KOPT-K1 (cell line): ENCODE measurements around the gene AGAP5.
"Not testable (repeated sequence)": the region's sequence is repeated elsewhere in the genome, so short reads cannot be mapped to it uniquely, and the experiment has no call there.

Source experiments
- H3K27ac ChIP-seq: fragments of 200-600 bp; sonication (generic); 2 replicates; pipeline ENCODE4 v1.5.1; 2016; ENCODE audit warnings: antibody characterized with exemption, mild to moderate bottlenecking, low read depth, low read length; ENCODE audit not compliant: poor library complexity, severe bottlenecking
- H3K36me3 ChIP-seq: fragments of 200-600 bp; sonication (generic); 2 replicates; pipeline ENCODE4 v1.5.1; 2017; ENCODE audit warnings: antibody characterized with exemption, mild to moderate bottlenecking, low read length, moderate library complexity; ENCODE audit not compliant: insufficient read depth
- H3K9me3 ChIP-seq: fragments of 200-600 bp; sonication (generic); 2 replicates; pipeline ENCODE4 v1.5.1; 2017; ENCODE audit warnings: antibody characterized with exemption, low read length, mild to moderate bottlenecking; ENCODE audit not compliant: insufficient read depth, poor library complexity, severe bottlenecking

The AGAP5 gene

GRCh38 chr10:73697675-73698159 lies at the start of gene AGAP5:
Gene AGAP5 (minus strand): TSS chr10:73698109. CDS start chr10:73697755, 354 bp downstream.
- not testable (repeated sequence) for H3K27ac ChIP-seq, H3K9me3 ChIP-seq, H3K36me3 ChIP-seq

GRCh38 chr10:73746721-73747120 lies 48.8 kb upstream of the AGAP5 start:
- no peaks in the 10 kb centered on the region for H3K9me3 ChIP-seq
- H3K36me3 ChIP-seq, result peaks cover 55% of the 10 kb centered on the region
- no peak overlapping the region for H3K27ac ChIP-seq

- Histone ChIP-seq H3K9me3 (no peaks in the 10 kb centered on the region), H3K27ac (peak overlapping the region; percentile 82), H3K36me3 (peaks cover 34% of the 10 kb centered on the region)
Observed at GRCh38 chr10:73744664-73744975, 46.7 kb upstream of the AGAP5 start.

GRCh38 chr10:73743905-73744663 lies 46.2 kb upstream of the AGAP5 start, which contains the start of gene SEC24C:
Gene SEC24C (plus strand): TSS chr10:73744372. CDS start chr10:73746833, 2,461 bp downstream.
- Histone ChIP-seq H3K27ac (peak within 1 kb of the TSS; percentile 82), H3K36me3 (peaks cover 29% of the 10 kb centered on the region), H3K9me3 (no peaks in the 10 kb centered on the region)

GRCh38 chr10:73743327-73743904 lies 45.5 kb upstream of the AGAP5 start:
- H3K36me3 ChIP-seq, result peaks cover 22% of the 10 kb centered on the region
- H3K9me3 ChIP-seq, result no peaks in the 10 kb centered on the region

GRCh38 chr10:73742454-73742734 lies 44.5 kb upstream of the AGAP5 start:
- peaks cover 13% of the 10 kb centered on the region for H3K36me3 ChIP-seq
- no peaks in the 10 kb centered on the region for H3K9me3 ChIP-seq
- no peak overlapping the region for H3K27ac ChIP-seq

More at GRCh38 chr10:73743327-73743904, 45.5 kb upstream of the AGAP5 start:
- peak overlapping the region; percentile 82 for H3K27ac ChIP-seq

GRCh38 chr10:73740501-73741254 lies 42.8 kb upstream of the AGAP5 start:
- not testable (repeated sequence) for H3K27ac ChIP-seq, H3K36me3 ChIP-seq, H3K9me3 ChIP-seq

- Histone ChIP-seq H3K27ac (no peak overlapping the region), H3K36me3 (peaks cover 13% of the 10 kb centered on the region; the same call in 1 of the 2 replicates), H3K9me3 (no peaks in the 10 kb centered on the region)
Observed at GRCh38 chr10:73734796-73735305, 36.9 kb upstream of the AGAP5 start.

GRCh38 chr10:73734028-73734720 lies 36.3 kb upstream of the AGAP5 start:
- no peaks in the 10 kb centered on the region for H3K9me3 ChIP-seq
- no peak overlapping the region for H3K27ac ChIP-seq
- H3K36me3 ChIP-seq, result peaks cover 13% of the 10 kb centered on the region; the same call in 1 of the 2 replicates

GRCh38 chr10:73732931-73733623 lies 35.2 kb upstream of the AGAP5 start:
- H3K27ac ChIP-seq, result no peak overlapping the region
- no peaks in the 10 kb centered on the region for H3K9me3 ChIP-seq
- peaks cover 13% of the 10 kb centered on the region; the same call in 1 of the 2 replicates for H3K36me3 ChIP-seq

- Histone ChIP-seq H3K36me3 (peaks cover 13% of the 10 kb centered on the region; the same call in 1 of the 2 replicates), H3K27ac (no peak overlapping the region), H3K9me3 (no peaks in the 10 kb centered on the region)
Observed at GRCh38 chr10:73732426-73732825, 34.5 kb upstream of the AGAP5 start.

GRCh38 chr10:73731588-73732375 lies 33.9 kb upstream of the AGAP5 start:
- Histone ChIP-seq H3K27ac (no peak overlapping the region), H3K9me3 (no peaks in the 10 kb centered on the region), H3K36me3 (peaks cover 18% of the 10 kb centered on the region)

GRCh38 chr10:73730153-73730906 lies 32.4 kb upstream of the AGAP5 start:
- Histone ChIP-seq H3K36me3 (peaks cover 32% of the 10 kb centered on the region), H3K9me3 (no peaks in the 10 kb centered on the region), H3K27ac (peak overlapping the region; percentile 84)
